Trophoblast cell (in vitro differentiated cells and primary cell): ENCODE results near the gene JAKMIP1.

ENCODE experiments used
- DNase-seq, 2 donors: peaks; one replicate each; pipeline ENCODE4 v3.0.0-alpha.2; 2016
- H2AFZ ChIP-seq: 2 replicates; pipeline ENCODE4 v1.6.1; 2013; ENCODE audit warnings: low read length, moderate library complexity, mild to moderate bottlenecking; ENCODE audit not compliant: insufficient read depth, poor library complexity
- H2AK5ac ChIP-seq: 2 replicates; pipeline ENCODE4 v1.6.1; 2013; ENCODE audit warnings: mild to moderate bottlenecking, low read length
- H2BK120ac ChIP-seq: 2 replicates; pipeline ENCODE4 v1.6.1; 2013; ENCODE audit warnings: low read length, mild to moderate bottlenecking, moderate library complexity; ENCODE audit not compliant: insufficient read depth, poor library complexity
- H2BK12ac ChIP-seq: 2 replicates; pipeline ENCODE4 v1.6.1; 2013; ENCODE audit warnings: mild to moderate bottlenecking, low read length, moderate library complexity
- H2BK5ac ChIP-seq: 2 replicates; pipeline ENCODE4 v1.6.1; 2013; ENCODE audit warnings: low read length, low read depth, moderate library complexity, mild to moderate bottlenecking; ENCODE audit not compliant: poor library complexity
- H3K14ac ChIP-seq: 2 replicates; pipeline ENCODE4 v1.6.1; 2013; ENCODE audit warnings: mild to moderate bottlenecking, low read length
- H3K18ac ChIP-seq: 2 replicates; pipeline ENCODE4 v1.6.1; 2013; ENCODE audit warnings: mild to moderate bottlenecking, low read length
- H3K23ac ChIP-seq: 2 replicates; pipeline ENCODE4 v1.6.1; 2013; ENCODE audit warnings: low read length
- H3K27ac ChIP-seq: 2 replicates; pipeline ENCODE4 v1.5.1; 2013; ENCODE audit warnings: low read depth, mild to moderate bottlenecking, inconsistent platforms, low read length, moderate library complexity
- H3K27me3 ChIP-seq: 2 replicates; pipeline ENCODE4 v1.6.1; 2013; ENCODE audit warnings: inconsistent platforms, mild to moderate bottlenecking, low read length, moderate library complexity; ENCODE audit not compliant: insufficient read depth
- H3K36me3 ChIP-seq, 2 experiments: 1 replicate in 1 of 2; 2 replicates in 1 of 2; pipeline ENCODE4 v1.6.1; 2013; ENCODE audit warnings: low read length in 2 of 2, mild to moderate bottlenecking in 2 of 2, moderate library complexity in 1 of 2; ENCODE audit not compliant: insufficient read depth in 2 of 2, control insufficient read depth in 1 of 2
- H3K4ac ChIP-seq: 2 replicates; pipeline ENCODE4 v1.6.1; 2013; ENCODE audit warnings: low read depth, mild to moderate bottlenecking, low read length, moderate library complexity
- H3K4me1 ChIP-seq, 2 experiments: 1 replicate in 1 of 2; 2 replicates in 1 of 2; pipeline ENCODE4 v1.6.1; 2013; ENCODE audit warnings: low read length in 2 of 2, mild to moderate bottlenecking in 2 of 2, moderate library complexity in 1 of 2; ENCODE audit not compliant: insufficient read depth in 2 of 2, control insufficient read depth in 1 of 2
- H3K4me2 ChIP-seq: 2 replicates; pipeline ENCODE4 v1.6.1; 2013; ENCODE audit warnings: inconsistent platforms, mild to moderate bottlenecking, low read length, moderate library complexity
- H3K4me3 ChIP-seq: 2 replicates; pipeline ENCODE4 v1.5.1; 2013; ENCODE audit warnings: mild to moderate bottlenecking, low read depth, low read length, inconsistent platforms
- H3K79me1 ChIP-seq: one replicate; pipeline ENCODE4 v1.6.1; 2013; ENCODE audit warnings: low read length
- H3K79me2 ChIP-seq: 2 replicates; pipeline ENCODE4 v1.6.1; 2013; ENCODE audit warnings: low read length, mild to moderate bottlenecking; ENCODE audit not compliant: control insufficient read depth, insufficient read depth, poor library complexity
- H3K9ac ChIP-seq: 2 replicates; pipeline ENCODE4 v1.6.1; 2013; ENCODE audit warnings: mild to moderate bottlenecking, low read length
- H3K9me3 ChIP-seq: 2 replicates; pipeline ENCODE4 v1.6.1; 2013; ENCODE audit warnings: low read depth, mild to moderate bottlenecking, control low read depth, inconsistent platforms, low read length; ENCODE audit not compliant: insufficient read depth
- H4K12ac ChIP-seq: 2 replicates; pipeline ENCODE4 v1.6.1; 2013; ENCODE audit warnings: low read depth, mild to moderate bottlenecking, low read length, moderate library complexity
- H4K8ac ChIP-seq: 2 replicates; pipeline ENCODE4 v1.6.1; 2013; ENCODE audit warnings: low read depth, mild to moderate bottlenecking, low read length, moderate library complexity
- H4K91ac ChIP-seq: one replicate; pipeline ENCODE4 v1.6.1; 2013; ENCODE audit warnings: low read depth, mild to moderate bottlenecking, low read length, moderate library complexity
- WGBS: extraction: QIAGEN DNeasy Blood & Tissue Kit; methylation state at CpG from one replicate; pipeline ENCODE4 v1.1.7; 2013; ENCODE audit warnings: missing lambda C conversion rate; ENCODE audit not compliant: insufficient read length, insufficient coverage; ENCODE audit errors: extremely low coverage; 5-methylcytosine and 5-hydroxymethylcytosine counted together

The JAKMIP1 gene

GRCh38 chr4:6088950-6089349, 111.4 kb downstream of the JAKMIP1 start:
- no peak overlapping the region for H4K12ac ChIP-seq
- no peak overlapping the region for H3K27ac ChIP-seq
- H3K14ac ChIP-seq = no peak overlapping the region
- no peak overlapping the region for H4K8ac ChIP-seq
- H4K91ac ChIP-seq = no peak overlapping the region
- H2AFZ ChIP-seq = no peak overlapping the region
- H3K79me1 ChIP-seq = no peaks in the 10 kb centered on the region
- H3K4me2 ChIP-seq = no peak overlapping the region
- H3K9me3 ChIP-seq = peaks cover 1% of the 10 kb centered on the region
- no peak for DNase-seq
- H3K4ac ChIP-seq = no peak overlapping the region
- no peak overlapping the region for H3K9ac ChIP-seq
- no peaks in the 10 kb centered on the region for H3K4me1 ChIP-seq
- H3K18ac ChIP-seq = no peak overlapping the region
- no peaks in the 10 kb centered on the region for H3K27me3 ChIP-seq
- no peaks in the 10 kb centered on the region for H3K36me3 ChIP-seq
- no peak overlapping the region for H2BK5ac ChIP-seq
- no peak overlapping the region for H3K4me3 ChIP-seq
- no peak overlapping the region for H2BK12ac ChIP-seq
- H2BK120ac ChIP-seq = no peak overlapping the region
- no peak overlapping the region for H2AK5ac ChIP-seq
- H3K23ac ChIP-seq = no peak overlapping the region
- no CpG with 5 or more reads among the region's 2 CpGs for WGBS
- H3K79me2 ChIP-seq = no peaks in the 10 kb centered on the region

GRCh38 chr4:6087669-6088341, 112.5 kb downstream of the JAKMIP1 start:
- H2BK120ac ChIP-seq = no peak overlapping the region
- no peak overlapping the region for H4K12ac ChIP-seq
- no peak overlapping the region for H4K8ac ChIP-seq
- no peak overlapping the region for H2AFZ ChIP-seq
- H3K27me3 ChIP-seq = no peaks in the 10 kb centered on the region
- WGBS = no CpG with 5 or more reads among the region's 7 CpGs
- peak in 1 of 2 donors; percentile 31 for DNase-seq
- no peak overlapping the region for H3K18ac ChIP-seq
- no peak overlapping the region for H3K4me2 ChIP-seq
- no peaks in the 10 kb centered on the region for H3K4me1 ChIP-seq
- H3K4ac ChIP-seq = no peak overlapping the region
- H3K36me3 ChIP-seq = no peaks in the 10 kb centered on the region
- H3K9ac ChIP-seq = no peak overlapping the region
- H3K79me2 ChIP-seq = no peaks in the 10 kb centered on the region
- H2AK5ac ChIP-seq = no peak overlapping the region
- H3K14ac ChIP-seq = no peak overlapping the region
- H2BK12ac ChIP-seq = no peak overlapping the region
- H2BK5ac ChIP-seq = no peak overlapping the region
- H3K9me3 ChIP-seq = no peaks in the 10 kb centered on the region
- H3K27ac ChIP-seq = no peak overlapping the region
- no peak overlapping the region for H3K23ac ChIP-seq
- no peak overlapping the region for H3K4me3 ChIP-seq
- no peaks in the 10 kb centered on the region for H3K79me1 ChIP-seq
- no peak overlapping the region for H4K91ac ChIP-seq

- H2BK12ac ChIP-seq = no peak overlapping the region
- DNase-seq = peak in 1 of 2 donors; percentile 14
- no CpG with 5 or more reads among the region's 3 CpGs for WGBS
- no peak overlapping the region for H3K18ac ChIP-seq
- H3K9ac ChIP-seq = no peak overlapping the region
- H3K27me3 ChIP-seq = no peaks in the 10 kb centered on the region
- no peak overlapping the region for H4K12ac ChIP-seq
- no peaks in the 10 kb centered on the region for H3K79me1 ChIP-seq
- H3K36me3 ChIP-seq = no peaks in the 10 kb centered on the region
- no peaks in the 10 kb centered on the region for H3K9me3 ChIP-seq
- no peak overlapping the region for H2BK120ac ChIP-seq
- no peak overlapping the region for H4K8ac ChIP-seq
- H2AFZ ChIP-seq = no peak overlapping the region
- H3K27ac ChIP-seq = no peak overlapping the region
- no peak overlapping the region for H4K91ac ChIP-seq
- no peak overlapping the region for H3K14ac ChIP-seq
- no peak overlapping the region for H3K4me3 ChIP-seq
- no peak overlapping the region for H3K4me2 ChIP-seq
- H2AK5ac ChIP-seq = no peak overlapping the region
- no peaks in the 10 kb centered on the region for H3K4me1 ChIP-seq
- no peak overlapping the region for H3K23ac ChIP-seq
- H3K79me2 ChIP-seq = no peaks in the 10 kb centered on the region
- H2BK5ac ChIP-seq = no peak overlapping the region
- H3K4ac ChIP-seq = no peak overlapping the region
Measured at GRCh38 chr4:6086846-6087245, 113.5 kb downstream of the JAKMIP1 start.

GRCh38 chr4:6085691-6086628, 114.4 kb downstream of the JAKMIP1 start:
- Histone ChIP-seq H4K12ac (no peak overlapping the region), H4K8ac (no peak overlapping the region), H3K23ac (no peak overlapping the region), H2BK5ac (no peak overlapping the region), H2BK120ac (no peak overlapping the region), H2AFZ (no peak overlapping the region), H3K18ac (no peak overlapping the region), H3K27ac (no peak overlapping the region), H3K79me2 (no peaks in the 10 kb centered on the region), H2AK5ac (no peak overlapping the region), H3K79me1 (no peaks in the 10 kb centered on the region), H3K14ac (no peak overlapping the region), H3K4me3 (no peak overlapping the region), H3K4me1 (no peaks in the 10 kb centered on the region), H3K9me3 (no peaks in the 10 kb centered on the region), H3K9ac (no peak overlapping the region), H3K27me3 (no peaks in the 10 kb centered on the region), H3K36me3 (no peaks in the 10 kb centered on the region), H3K4me2 (no peak overlapping the region), H3K4ac (no peak overlapping the region), H4K91ac (no peak overlapping the region), H2BK12ac (no peak overlapping the region)
- no peak for DNase-seq
- WGBS = no CpG with 5 or more reads among the region's 18 CpGs
